ENCODE results near the gene TMEM95.
A peak's percentile ranks its signal among the peaks of the same experiment; 100 is the strongest.

TMEM95 gene

GRCh38 chr17:7308625-7309433, 46.1 kb upstream of the TMEM95 start:
- Histone ChIP-seq H3K27ac (ENCODE audit: extremely low read depth, low read depth, low read length) (peak overlapping the region; percentile 99), H3K4me3 (ENCODE audit: low read depth, low read length) (peak overlapping the region; percentile 80), H3K36me3 (ENCODE audit: control insufficient read depth in 2 of 2, insufficient read depth in 1 of 2, low read length in 2 of 2) (peaks cover 35 to 47% of the 10 kb centered on the region in 2 experiments), H3K9me3 (ENCODE audit: control insufficient read depth, insufficient read depth, low read depth, low read length) (no peaks in the 10 kb centered on the region), H3K4me1 (ENCODE audit: control insufficient read depth, insufficient read depth, low read length) (peaks cover 19% of the 10 kb centered on the region)
- ChIA-PET CTCF (interaction anchor here (0.5 to 1.7 kb wide), 4 partner anchors 39 to 608 kb away, joined by 3 to 5 read pairs (median 4); no protein-coding TSS in a partner anchor), POLR2A (interaction anchor here (0.6 to 3.9 kb wide), 11 partner anchors 9 to 380 kb away, joined by 3 to 36 read pairs (median 4); partner anchors contain the start of genes DVL2, NEURL4, SLC16A13 and SLC2A4)
- TF ChIP-seq ZNF398 (tag by site-specific recombination; IDR thresholded peaks at IDR 0.05) = peak; percentile 87
- no peak for TF ChIP-seq ZSCAN5A (tag by site-specific recombination; IDR thresholded peaks at IDR 0.05)
- TF ChIP-seq ZNF37A (tag by site-specific recombination; IDR thresholded peaks at IDR 0.05) = no peak
- TF ChIP-seq PATZ1 (tag by site-specific recombination; IDR thresholded peaks at IDR 0.05) = peak; percentile 58; the same call in 1 of the 2 replicates
- no peak for TF ChIP-seq ZSCAN30 (tag by site-specific recombination; IDR thresholded peaks at IDR 0.05)
- no peak for TF ChIP-seq ZNF23 (tag by site-specific recombination; IDR thresholded peaks at IDR 0.05; ENCODE audit: borderline replicate concordance)
- TF ChIP-seq ZNF621 (tag by site-specific recombination; IDR thresholded peaks at IDR 0.05) = no peak
- TF ChIP-seq ZBTB8A (tag by site-specific recombination; IDR thresholded peaks at IDR 0.05) = peak; percentile 60
- TF ChIP-seq ZNF488 (tag by site-specific recombination; IDR thresholded peaks at IDR 0.05) = no peak
- TF ChIP-seq ZBTB49 (tag by site-specific recombination; IDR thresholded peaks at IDR 0.05; ENCODE audit: low read depth) = no peak
- TF ChIP-seq FEZF1 (tag by site-specific recombination; IDR thresholded peaks at IDR 0.05) = peak; percentile 50; the same call in 1 of the 2 replicates
- TF ChIP-seq KLF7 (tag by site-specific recombination; IDR thresholded peaks at IDR 0.05; ENCODE audit: borderline replicate concordance) = peak; percentile 41; the same call in 1 of the 2 replicates
- peak; percentile 63; the same call in 1 of the 2 replicates for TF ChIP-seq TRIM28 (IDR thresholded peaks at IDR 0.05; ENCODE audit: borderline replicate concordance, low read length)
- peak; percentile 91 for TF ChIP-seq KLF1 (tag by site-specific recombination; IDR thresholded peaks at IDR 0.05)
- no peak for TF ChIP-seq AEBP2 (tag by site-specific recombination; IDR thresholded peaks at IDR 0.05; ENCODE audit: borderline replicate concordance)
- TF ChIP-seq KLF9 (tag by site-specific recombination; IDR thresholded peaks at IDR 0.05; ENCODE audit: low read depth) = peak; percentile 59; the same call in 1 of the 2 replicates
- peak; percentile 99 for TF ChIP-seq PRDM10 (tag by site-specific recombination; IDR thresholded peaks at IDR 0.05)
- no peak for TF ChIP-seq ZNF18 (tag by site-specific recombination; IDR thresholded peaks at IDR 0.05)
- peak; percentile 21; the same call in 1 of the 2 replicates for TF ChIP-seq ZNF629 (tag by site-specific recombination; IDR thresholded peaks at IDR 0.05)
- no peak for TF ChIP-seq HOXC10 (CRISPR knock-in tag; IDR thresholded peaks at IDR 0.05)
